ENCODE results near the gene RBPMS2.

- TF ChIP-seq CTCF (IDR thresholded peaks at IDR 0.05), result no peak
- no peak for TF ChIP-seq POLR2A (IDR thresholded peaks at IDR 0.05)
These were observed 58.3 kb downstream of the RBPMS2 start for GRCh38 chr15:64717130-64717529.
